Endothelial cell of umbilical vein (primary cell): ENCODE results near the gene HNRNPA2B1. TPM values are rescaled to one million over a fixed set of nuclear protein-coding genes. Genes with fewer than 3 reads are reported as not detected.

Experiments
- BruUV-seq: library from RNA; stranded (reverse); fragments of 400-500 nt; replicated peaks from 2 replicates; lab custom pipeline; 2021; lab: Mats Ljungman, UMichigan
- CTCF ChIA-PET: fragments of 300-600, 350-600 bp; sonication (Branson Sonifier 250); formaldehyde crosslinking; loops from one replicate; lab custom pipeline; 2021; ENCODE audit warnings: antibody characterized with exemption, inconsistent platforms; lab: Charles Lee
- POLR2A ChIA-PET: fragments of 300-600, 350-600 bp; sonication (Branson Sonifier 250); formaldehyde crosslinking; loops from one replicate; lab custom pipeline; 2021; ENCODE audit warnings: antibody characterized with exemption, inconsistent platforms; lab: Charles Lee
- DNase-seq: peaks from one replicate; pipeline ENCODE4 v3.0.0-alpha.2; 2011; ENCODE audit warnings: low read depth, low spot score
- FAIRE-seq: peaks from 2 replicates; lab custom pipeline; 2011; peaks lifted over from hg19 to GRCh38; lab: Jason Lieb, UNC
- H2AFZ ChIP-seq: 2 replicates; pipeline ENCODE4 v1.6.0; 2012; ENCODE audit warnings: low read depth, low read length, control low read depth, inconsistent platforms
- H3K27ac ChIP-seq: 2 replicates; pipeline ENCODE4 v1.5.1; 2011; ENCODE audit warnings: low read depth, mild to moderate bottlenecking, control low read depth, low read length, moderate library complexity; ENCODE audit not compliant: insufficient read depth
- H3K27me3 ChIP-seq, 2 experiments: 2 replicates each; pipeline versions ENCODE4 v1.6.0 to v1.6.1; 2011; ENCODE audit warnings: low read length in 2 of 2, mixed read lengths in 1 of 2; ENCODE audit not compliant: control insufficient read depth in 2 of 2, insufficient read depth in 2 of 2
- H3K36me3 ChIP-seq, 2 experiments: 2 replicates in 1 of 2; 3 replicates in 1 of 2; pipeline ENCODE4 v1.5.1; 2011; ENCODE audit warnings: low read length in 2 of 2, mild to moderate bottlenecking in 1 of 2, moderate library complexity in 1 of 2; ENCODE audit not compliant: control insufficient read depth in 2 of 2, insufficient read depth in 2 of 2; ENCODE audit errors: extremely low read depth in 1 of 2
- H3K4me1 ChIP-seq: 3 replicates; pipeline ENCODE4 v1.5.1; 2011; ENCODE audit warnings: mild to moderate bottlenecking, low read length; ENCODE audit not compliant: control insufficient read depth, insufficient read depth; ENCODE audit errors: extremely low read depth
- H3K4me2 ChIP-seq: 2 replicates; pipeline ENCODE4 v1.6.1; 2011; ENCODE audit warnings: low read length, control low read depth, mixed read lengths; ENCODE audit not compliant: insufficient read depth
- H3K4me3 ChIP-seq, 3 experiments: fragments of 200-600 bp in 1 of 3; sonication (generic), shearing (Covaris generic) in 1 of 3; replicated peaks in 1 of 3; 2 replicates each; pipeline ENCODE4 v1.5.1; 2011 to 2016; ENCODE audit warnings: control low read depth in 3 of 3, low read length in 3 of 3, mild to moderate bottlenecking in 2 of 3, inconsistent platforms in 1 of 3, low read depth in 1 of 3, moderate library complexity in 1 of 3; ENCODE audit not compliant: insufficient read depth in 1 of 3
- H3K79me2 ChIP-seq: 2 replicates; pipeline ENCODE4 v1.6.0; 2012; ENCODE audit warnings: low read length, inconsistent platforms; ENCODE audit not compliant: control insufficient read depth, insufficient read depth
- H3K9ac ChIP-seq: replicated peaks from 2 replicates; pipeline ENCODE3; 2011; ENCODE audit warnings: low read length, control low read depth; ENCODE audit not compliant: insufficient read depth; ENCODE audit errors: extremely low read depth
- H3K9me1 ChIP-seq: replicated peaks from 3 replicates; pipeline ENCODE4 v1.6.0; 2011; ENCODE audit warnings: mild to moderate bottlenecking, low read length; ENCODE audit not compliant: control insufficient read depth, insufficient read depth; ENCODE audit errors: extremely low read depth
- H3K9me3 ChIP-seq: replicated peaks from 2 replicates; pipeline ENCODE4 v1.5.1; 2012; ENCODE audit warnings: low read length, inconsistent platforms; ENCODE audit not compliant: control insufficient read depth, insufficient read depth
- H4K20me1 ChIP-seq: replicated peaks from 2 replicates; pipeline ENCODE3; 2011; ENCODE audit warnings: mild to moderate bottlenecking, low read length; ENCODE audit not compliant: control insufficient read depth, insufficient read depth; ENCODE audit errors: extremely low read depth
- FOS ChIP-seq: IDR thresholded peaks from 2 replicates; pipeline ENCODE4 v1.6.1; 2011; ENCODE audit warnings: mild to moderate bottlenecking, low read length, moderate library complexity, borderline replicate concordance; ENCODE audit not compliant: insufficient read depth
- MAX ChIP-seq: IDR thresholded peaks from 2 replicates; pipeline ENCODE4 v1.6.1; 2011; ENCODE audit not compliant: insufficient read depth, insufficient read length
- MYC ChIP-seq: IDR thresholded peaks from one replicate; pipeline ENCODE4 v1.6.1; 2011; ENCODE audit warnings: mild to moderate bottlenecking, low read depth, low read length
- dilution Hi-C: fragments of 300-500 bp; cut with MboI; formaldehyde crosslinking; loops from one replicate; pipeline ENCODE4 v1.15.0; 2019; ENCODE audit warnings: low sequenced_read_pairs; ENCODE audit not compliant: extremely low pct_ligation_motif_present
- intact Hi-C: fragments of 100-400 bp; cut with micrococcal nuclease; formaldehyde crosslinking; loops from one replicate; pipeline ENCODE4 v1.10.0; 2022
- polyA plus RNA-seq, 4 experiments: library from polyadenylated mRNA; depleted of rRNA in 3 of 4; stranded (reverse) in 3 of 4; unstranded in 1 of 4; fragments of >200 nt; gene quantifications; 2 replicates each; pipeline versions ENCODE4 v1.2.1 to v1.2.3, GENCODE V29; 2011 to 2012; ENCODE audit warnings: missing spikeins in 1 of 4
- total RNA-seq: library from RNA; stranded (reverse); gene quantifications from 2 replicates; pipeline ENCODE4 v1.2.3, GENCODE V29; 2021

HNRNPA2B1 gene
- total and polyA plus RNA-seq, 2 donors (not counting 3 experiments of a cell fraction or from before 2014, with no cell fraction given), result 198 to 703 TPM

GRCh38 chr7:26202019-26202990 is 1.8 kb upstream of the HNRNPA2B1 start:
- peaks cover 35% of the 10 kb centered on the region for H3K4me1 ChIP-seq
- DNase-seq (peak; percentile 59), FAIRE-seq (no peak)
- intact Hi-C loops (loop anchor here (5.0 to 10.0 kb wide), 4 partner anchors 302 to 1405 kb away; partner anchors contain the start of gene SKAP2), dilution Hi-C loops (no loop called here)
- peaks cover 2 to 21% of the 10 kb centered on the region in 2 experiments for H3K36me3 ChIP-seq
- H3K9me1 ChIP-seq, result no peaks in the 10 kb centered on the region
- TF ChIP-seq FOS (no peak), MAX (no peak), MYC (peak; percentile 67)
- H3K4me3 ChIP-seq, result peak overlapping the region; percentile 94 to 99 (median 98)
- H3K79me2 ChIP-seq, result peaks cover 89% of the 10 kb centered on the region
- no TSS peak for BruUV-seq
- no peak overlapping the region for H2AFZ ChIP-seq
- peak overlapping the region; percentile 93 for H3K9ac ChIP-seq
- no peaks in the 10 kb centered on the region for H3K27me3 ChIP-seq
- peaks cover 30% of the 10 kb centered on the region for H4K20me1 ChIP-seq
- peak overlapping the region; percentile 99 for H3K4me2 ChIP-seq
- ChIA-PET CTCF (interaction anchor here (1.4 kb wide), 1 partner anchor 465 kb away, joined by 5 read pairs; no protein-coding TSS in a partner anchor), POLR2A (interaction anchor here (1.0 to 1.4 kb wide), 3 partner anchors 10 to 947 kb away, joined by 3 to 7 read pairs (median 3); partner anchors contain the start of gene NFE2L3)
- H3K9me3 ChIP-seq, result no peaks in the 10 kb centered on the region
- H3K27ac ChIP-seq, result peak overlapping the region; percentile 79
